Osteoblast (primary cell): Measurements from ENCODE around the gene ATP10D. TPM values are rescaled to one million over a fixed set of nuclear protein-coding genes. Genes with fewer than 3 reads are reported as not detected.

Experiments used
- DNase-seq: peaks from one replicate; pipeline ENCODE4 v3.0.0; 2011; ENCODE audit warnings: low spot score, mixed read lengths; ENCODE audit not compliant: insufficient read length; ENCODE audit errors: missing footprints
- H2AFZ ChIP-seq: 2 replicates; pipeline ENCODE4 v1.6.0; 2011; ENCODE audit warnings: mild to moderate bottlenecking, low read length
- H3K27ac ChIP-seq: 2 replicates; pipeline ENCODE4 v1.5.1; 2011; ENCODE audit warnings: mild to moderate bottlenecking, low read depth, low read length, moderate library complexity
- H3K27me3 ChIP-seq: 2 replicates; pipeline ENCODE4 v1.6.0; 2012; ENCODE audit warnings: mild to moderate bottlenecking, control low read depth, inconsistent platforms, low read length, moderate library complexity; ENCODE audit not compliant: insufficient read depth
- H3K36me3 ChIP-seq: 2 replicates; pipeline ENCODE4 v1.5.1; 2011; ENCODE audit warnings: mild to moderate bottlenecking, low read length, control low read depth, moderate library complexity; ENCODE audit not compliant: insufficient read depth
- H3K4me1 ChIP-seq: 2 replicates; pipeline ENCODE4 v1.5.1; 2011; ENCODE audit warnings: mild to moderate bottlenecking, low read length, control low read depth, moderate library complexity; ENCODE audit not compliant: insufficient read depth
- H3K4me2 ChIP-seq: 2 replicates; pipeline ENCODE4 v1.6.0; 2011; ENCODE audit warnings: mild to moderate bottlenecking, low read length; ENCODE audit not compliant: insufficient read depth
- H3K4me3 ChIP-seq: fragments of 200-600 bp; sonication (generic); 3 replicates; pipeline ENCODE4 v1.5.1; 2012; ENCODE audit warnings: mild to moderate bottlenecking, low read length, inconsistent platforms; ENCODE audit not compliant: insufficient read depth
- H3K79me2 ChIP-seq: 2 replicates; pipeline ENCODE4 v1.6.0; 2012; ENCODE audit warnings: mild to moderate bottlenecking, low read length, control low read depth, inconsistent platforms; ENCODE audit not compliant: insufficient read depth
- H3K9me3 ChIP-seq: 2 replicates; pipeline ENCODE4 v1.5.1; 2011; ENCODE audit warnings: low read depth, low read length, control low read depth
- H4K20me1 ChIP-seq: 2 replicates; pipeline ENCODE4 v1.6.0; 2012; ENCODE audit warnings: mild to moderate bottlenecking, low read length, control low read depth; ENCODE audit not compliant: insufficient read depth
- CTCF ChIP-seq: IDR thresholded peaks from 2 replicates; pipeline ENCODE4 v1.5.1; 2011; ENCODE audit warnings: mild to moderate bottlenecking, low read depth, low read length, moderate library complexity; ENCODE audit errors: extremely low read depth
- total RNA-seq: library from RNA; depleted of rRNA; stranded (reverse); fragments of >200 nt; gene quantifications from 2 replicates; pipeline ENCODE4 v1.2.3, GENCODE V29; 2012

The ATP10D gene
- total RNA-seq, 1 donor: 51.8 TPM

DNA sequence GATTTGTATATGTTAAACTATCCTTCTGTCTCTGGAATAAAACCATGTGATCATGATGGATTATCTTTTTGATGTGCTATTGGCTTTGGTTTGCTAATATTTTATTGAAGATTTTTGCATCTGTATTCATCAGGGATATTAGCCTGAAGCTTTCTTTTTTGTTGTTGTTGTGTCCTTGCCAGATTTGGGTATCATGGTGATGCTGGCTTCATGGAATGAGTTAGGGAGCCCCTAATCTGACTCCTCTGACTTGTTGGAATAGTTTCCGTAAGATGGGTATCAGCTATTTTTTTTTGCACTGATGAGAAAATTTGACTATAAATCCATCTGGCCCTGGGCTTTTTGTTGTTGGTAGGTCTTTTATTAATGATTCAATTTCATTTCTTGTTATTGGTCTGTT lies 45.7 kb downstream of the ATP10D start:
- Histone ChIP-seq H3K79me2 (peaks cover 27% of the 10 kb centered on the region), H2AFZ (no peak overlapping the region), H3K27ac (peak overlapping the region; percentile 91), H3K27me3 (no peaks in the 10 kb centered on the region), H3K4me2 (peak overlapping the region; percentile 5), H3K36me3 (peaks cover 35% of the 10 kb centered on the region), H3K9me3 (no peaks in the 10 kb centered on the region), H3K4me1 (peaks cover 56% of the 10 kb centered on the region), H3K4me3 (no peak overlapping the region), H4K20me1 (no peaks in the 10 kb centered on the region)
- DNase-seq: no peak
- TF ChIP-seq CTCF: no peak

DNA sequence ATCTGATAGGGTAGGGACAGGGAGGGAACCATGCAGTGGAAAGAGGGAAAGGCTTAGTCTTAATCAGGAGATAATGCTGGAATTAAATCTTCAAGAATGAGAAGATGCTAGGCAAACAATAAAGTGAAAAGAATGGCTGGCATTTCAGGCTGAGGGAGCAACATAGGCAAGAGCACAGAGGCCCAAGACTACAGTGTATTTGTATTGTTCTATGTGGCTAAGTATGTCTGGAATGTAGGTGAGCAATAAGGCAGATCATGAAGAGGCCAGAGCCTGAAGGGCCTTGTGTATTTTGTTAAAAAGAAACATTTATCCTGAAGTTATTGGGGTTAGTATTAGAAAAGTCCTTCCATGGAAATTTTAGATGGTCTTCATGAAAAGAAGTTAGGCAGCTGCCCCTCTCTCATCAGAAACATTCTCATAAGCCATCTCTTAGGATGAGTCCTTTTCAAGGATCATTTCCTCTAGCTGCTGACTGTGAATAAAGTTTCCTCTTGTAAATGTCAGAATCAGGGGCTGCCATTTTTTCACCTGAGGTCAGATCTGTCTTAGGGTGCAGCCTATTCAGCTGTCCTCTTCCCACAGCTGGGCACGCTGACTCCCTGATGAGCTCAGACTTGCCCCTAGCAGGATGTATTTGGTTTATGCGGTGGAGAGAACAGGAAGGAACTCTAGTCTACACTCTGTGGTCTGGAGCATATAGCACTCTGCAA lies 46.3 kb downstream of the ATP10D start:
- Histone ChIP-seq H3K27ac (peak overlapping the region; percentile 91), H3K4me3 (no peak overlapping the region), H3K27me3 (no peaks in the 10 kb centered on the region), H3K9me3 (no peaks in the 10 kb centered on the region), H2AFZ (no peak overlapping the region), H3K79me2 (peaks cover 27% of the 10 kb centered on the region), H3K36me3 (peaks cover 40% of the 10 kb centered on the region), H3K4me1 (peaks cover 50% of the 10 kb centered on the region), H4K20me1 (no peaks in the 10 kb centered on the region), H3K4me2 (peak overlapping the region; percentile 5)
- DNase-seq: peak; percentile 54
- no peak for TF ChIP-seq CTCF

DNA sequence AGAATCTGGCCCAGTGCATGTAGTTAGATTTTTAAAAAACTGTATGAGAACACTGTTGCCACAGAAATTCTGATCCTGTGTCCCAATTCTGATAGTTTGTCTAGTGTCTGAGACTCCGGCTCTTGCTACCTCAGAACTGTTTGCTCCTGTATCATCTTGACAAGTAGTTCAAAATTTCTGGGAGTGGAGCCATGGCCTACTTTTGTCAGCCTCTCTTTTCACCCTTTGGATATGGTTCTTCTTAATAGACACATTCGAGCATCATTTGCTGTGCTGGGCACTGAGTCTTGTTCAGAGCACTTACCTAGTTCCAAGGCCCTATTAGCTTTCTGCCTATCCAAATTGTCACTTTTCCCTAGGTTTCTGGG lies 46.9 kb downstream of the ATP10D start:
- H3K4me3 ChIP-seq: no peak overlapping the region
- no peak for TF ChIP-seq CTCF
- H3K9me3 ChIP-seq: no peaks in the 10 kb centered on the region
- H3K27ac ChIP-seq: peak overlapping the region; percentile 91
- H4K20me1 ChIP-seq: no peaks in the 10 kb centered on the region
- H3K4me2 ChIP-seq: peak overlapping the region; percentile 18
- H3K36me3 ChIP-seq: peaks cover 43% of the 10 kb centered on the region
- no peak for DNase-seq
- no peaks in the 10 kb centered on the region for H3K27me3 ChIP-seq
- peaks cover 45% of the 10 kb centered on the region for H3K4me1 ChIP-seq
- peaks cover 27% of the 10 kb centered on the region for H3K79me2 ChIP-seq
- no peak overlapping the region for H2AFZ ChIP-seq

DNA sequence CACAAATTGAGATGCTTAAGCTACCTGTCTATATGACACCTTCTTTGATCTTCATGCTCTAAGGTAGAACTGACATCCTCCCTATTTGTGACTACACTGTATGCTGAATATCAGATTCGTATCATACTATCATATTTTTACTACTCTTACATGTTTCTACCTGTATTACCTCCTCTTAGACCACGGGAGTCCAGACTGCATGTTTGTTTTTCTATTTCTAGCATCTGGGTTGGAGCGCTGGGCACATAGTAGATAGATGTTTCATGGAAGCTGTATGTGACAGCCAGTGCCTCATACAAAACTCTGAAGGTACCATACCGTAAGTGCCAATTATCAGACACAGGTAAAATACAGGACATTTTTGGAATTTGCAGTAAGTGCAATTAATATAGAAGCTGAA lies 47.6 kb downstream of the ATP10D start:
- no peak for DNase-seq
- H2AFZ ChIP-seq: no peak overlapping the region
- peak overlapping the region; percentile 91 for H3K27ac ChIP-seq
- H4K20me1 ChIP-seq: no peaks in the 10 kb centered on the region
- H3K9me3 ChIP-seq: no peaks in the 10 kb centered on the region
- TF ChIP-seq CTCF: no peak
- peaks cover 27% of the 10 kb centered on the region for H3K79me2 ChIP-seq
- no peaks in the 10 kb centered on the region for H3K27me3 ChIP-seq
- H3K4me3 ChIP-seq: no peak overlapping the region
- H3K36me3 ChIP-seq: peaks cover 37% of the 10 kb centered on the region
- H3K4me2 ChIP-seq: no peak overlapping the region
- H3K4me1 ChIP-seq: peaks cover 45% of the 10 kb centered on the region
